ENCODE measurements around the gene C14orf180. TPM values are rescaled to one million over a fixed set of nuclear protein-coding genes. Genes with fewer than 3 reads are reported as not detected.

C14orf180 gene
- total and polyA plus RNA-seq, 4 donors: 0.12 to 0.48 (median 0.30) TPM

GRCh38 chr14:104589338-104590195, 10.0 kb downstream of the C14orf180 start:
- TF ChIP-seq CTCF (IDR thresholded peaks at IDR 0.05; ENCODE audit: control extremely low read depth, extremely low read depth): no peak

GRCh38 chr14:104590240-104590965, 10.8 kb downstream of the C14orf180 start:
- Histone ChIP-seq H3K9ac (ENCODE audit: insufficient read depth in 1 of 2, low read length in 2 of 2) (no peak overlapping the region), H3K9me3 (ENCODE audit: control insufficient read depth in 4 of 4, insufficient read depth in 3 of 4, low read length in 3 of 4) (no peaks in the 10 kb centered on the region), H3K4me1 (ENCODE audit: control insufficient read depth in 5 of 5, insufficient read depth in 5 of 5, low read length in 5 of 5) (peaks cover 0 to 12% (median 7%) of the 10 kb centered on the region in 5 donors), H3K27ac (ENCODE audit: low read depth in 1 of 2, low read length in 1 of 2) (no peak overlapping the region), H3K27me3 (ENCODE audit: control insufficient read depth in 3 of 3, insufficient read depth in 3 of 3, low read length in 2 of 3) (peaks cover 0 to 6% (median 0%) of the 10 kb centered on the region in 3 donors), H3K4me3 (no peak overlapping the region), H3K36me3 (ENCODE audit: control insufficient read depth in 4 of 4, insufficient read depth in 4 of 4, low read length in 4 of 4) (no peaks in the 10 kb centered on the region)
- no peak for ATAC-seq (ENCODE audit: insufficient read depth, low FRiP score)
- 78 to 84% methylated on average over 23 of the region's 23 CpGs for WGBS, 2 donors
- no peak for DNase-seq
- no peak for TF ChIP-seq CTCF (IDR thresholded peaks at IDR 0.05; ENCODE audit: control extremely low read depth, extremely low read depth)

More at GRCh38 chr14:104589338-104590195, 10.0 kb downstream of the C14orf180 start:
- Histone ChIP-seq H3K27ac (ENCODE audit: low read depth in 1 of 2, low read length in 1 of 2) (no peak overlapping the region), H3K9me3 (ENCODE audit: control insufficient read depth in 4 of 4, insufficient read depth in 3 of 4, low read length in 3 of 4) (no peaks in the 10 kb centered on the region), H3K27me3 (ENCODE audit: control insufficient read depth in 3 of 3, insufficient read depth in 3 of 3, low read length in 2 of 3) (peaks cover 0 to 8% (median 0%) of the 10 kb centered on the region in 3 donors), H3K4me1 (ENCODE audit: control insufficient read depth in 5 of 5, insufficient read depth in 5 of 5, low read length in 5 of 5) (peaks cover 2 to 12% (median 7%) of the 10 kb centered on the region in 5 donors), H3K9ac (ENCODE audit: insufficient read depth in 1 of 2, low read length in 2 of 2) (no peak overlapping the region), H3K4me3 (no peak overlapping the region), H3K36me3 (ENCODE audit: control insufficient read depth in 4 of 4, insufficient read depth in 4 of 4, low read length in 4 of 4) (no peaks in the 10 kb centered on the region)
- ATAC-seq (ENCODE audit: insufficient read depth, low FRiP score) (no peak), DNase-seq (no peak)
- 81 to 89% methylated on average over 26 of the region's 26 CpGs for WGBS, 2 donors

- H3K36me3 ChIP-seq (ENCODE audit: control insufficient read depth in 4 of 4, insufficient read depth in 4 of 4, low read length in 4 of 4): no peaks in the 10 kb centered on the region
- no peak overlapping the region for H3K9ac ChIP-seq (ENCODE audit: insufficient read depth in 1 of 2, low read length in 2 of 2)
- TF ChIP-seq CTCF (IDR thresholded peaks at IDR 0.05; ENCODE audit: control extremely low read depth, extremely low read depth): no peak
- H3K9me3 ChIP-seq (ENCODE audit: control insufficient read depth in 4 of 4, insufficient read depth in 3 of 4, low read length in 3 of 4): no peaks in the 10 kb centered on the region
- no peak for DNase-seq
- H3K4me3 ChIP-seq: no peak overlapping the region
- WGBS, 2 donors: 74 to 83% methylated on average over 7 of the region's 7 CpGs
- no peak for ATAC-seq (ENCODE audit: insufficient read depth, low FRiP score)
- peaks cover 0 to 11% (median 7%) of the 10 kb centered on the region in 5 donors for H3K4me1 ChIP-seq (ENCODE audit: control insufficient read depth in 5 of 5, insufficient read depth in 5 of 5, low read length in 5 of 5)
- H3K27me3 ChIP-seq (ENCODE audit: control insufficient read depth in 3 of 3, insufficient read depth in 3 of 3, low read length in 2 of 3): peaks cover 0 to 5% (median 0%) of the 10 kb centered on the region in 3 donors
- H3K27ac ChIP-seq (ENCODE audit: low read depth in 1 of 2, low read length in 1 of 2): no peak overlapping the region
Observed at GRCh38 chr14:104591031-104591430, 11.5 kb downstream of the C14orf180 start.

Data from lung (tissue), 12 donors.